H1 (cell line): ENCODE measurements around the gene VWA7. TPM values are rescaled to one million over a fixed set of nuclear protein-coding genes. Genes with fewer than 3 reads are reported as not detected.
A peak's percentile ranks its signal among the peaks of the same experiment; 100 is the strongest.

Experiments used
- CTCF ChIA-PET: fragments of 300-600 bp; sonication (Branson Sonifier 250); formaldehyde crosslinking; loops from one replicate; lab custom pipeline; 2021; ENCODE audit not compliant: partially characterized antibody; lab: Charles Lee
- POLR2A ChIA-PET: fragments of 300-600 bp; sonication (Branson Sonifier 250); formaldehyde crosslinking; loops from one replicate; lab custom pipeline; 2021; ENCODE audit warnings: inconsistent platforms; ENCODE audit not compliant: partially characterized antibody; lab: Charles Lee
- DNase-seq, 2 experiments: peaks; one replicate each; pipeline versions ENCODE4 v3.0.0 to v3.0.0-alpha.2; 2010 to 2022; ENCODE audit warnings: low spot score in 2 of 2, low read depth in 1 of 2, mixed read lengths in 1 of 2
- FAIRE-seq: peaks from 2 replicates; lab custom pipeline; 2011; peaks lifted over from hg19 to GRCh38; lab: Jason Lieb, UNC
- H2AFZ ChIP-seq: 2 replicates; pipeline ENCODE4 v1.8.1; 2012; ENCODE audit warnings: low read length, inconsistent platforms
- H2AK5ac ChIP-seq: 2 replicates; pipeline ENCODE4 v1.6.1; 2013; ENCODE audit warnings: low read depth, low read length
- H2BK120ac ChIP-seq: replicated peaks from 2 replicates; pipeline ENCODE3; 2013; ENCODE audit warnings: low read depth, low read length, inconsistent platforms
- H2BK12ac ChIP-seq: 2 replicates; pipeline ENCODE4 v1.6.1; 2013; ENCODE audit warnings: low read depth, low read length
- H2BK15ac ChIP-seq: 2 replicates; pipeline ENCODE4 v1.6.1; 2013; ENCODE audit warnings: low read length
- H2BK20ac ChIP-seq: 2 replicates; pipeline ENCODE4 v1.6.1; 2013; ENCODE audit warnings: low read length
- H2BK5ac ChIP-seq: 2 replicates; pipeline ENCODE4 v1.6.1; 2013; ENCODE audit warnings: low read depth, low read length
- H3K14ac ChIP-seq: 2 replicates; pipeline ENCODE4 v1.6.1; 2013; ENCODE audit warnings: inconsistent platforms; ENCODE audit not compliant: insufficient read length
- H3K18ac ChIP-seq: 2 replicates; pipeline ENCODE4 v1.6.1; 2013; ENCODE audit warnings: low read length; ENCODE audit errors: extremely low read depth
- H3K23ac ChIP-seq: 2 replicates; pipeline ENCODE4 v1.6.1; 2013; ENCODE audit warnings: inconsistent platforms; ENCODE audit not compliant: insufficient read length
- H3K23me2 ChIP-seq: 2 replicates; pipeline ENCODE4 v1.6.1; 2013; ENCODE audit warnings: low read depth, low read length
- H3K27ac ChIP-seq: 2 replicates; pipeline ENCODE4 v1.6.1; 2011; ENCODE audit warnings: low read depth, low read length, inconsistent platforms
- H3K27me3 ChIP-seq, 4 experiments: replicated peaks in 1 of 4; 1 replicate in 1 of 4; 2 replicates in 3 of 4; pipeline versions ENCODE4 v1.6.1 to v1.8.1; 2011 to 2013; ENCODE audit warnings: low read length in 3 of 4, mild to moderate bottlenecking in 3 of 4, inconsistent platforms in 2 of 4, mixed read lengths in 2 of 4, moderate library complexity in 1 of 4; ENCODE audit not compliant: control insufficient read depth in 3 of 4, insufficient read depth in 3 of 4; ENCODE audit errors: extremely low read depth in 1 of 4
- H3K36me3 ChIP-seq, 4 experiments: 2 replicates each; pipeline versions ENCODE4 v1.6.1 to v1.8.1; 2011 to 2013; ENCODE audit warnings: mild to moderate bottlenecking in 4 of 4, low read length in 3 of 4, moderate library complexity in 2 of 4, control low read depth in 1 of 4, inconsistent platforms in 1 of 4; ENCODE audit not compliant: insufficient read depth in 4 of 4, control insufficient read depth in 2 of 4
- H3K4ac ChIP-seq: replicated peaks from 2 replicates; pipeline ENCODE3; 2013; ENCODE audit warnings: low read length, low read depth, mixed read lengths, inconsistent platforms; ENCODE audit not compliant: insufficient read length
- H3K4me1 ChIP-seq, 4 experiments: replicated peaks in 1 of 4; 1 replicate in 1 of 4; 2 replicates in 3 of 4; pipeline versions ENCODE4 v1.6.1 to v1.8.1; 2011 to 2013; ENCODE audit warnings: low read length in 3 of 4, inconsistent platforms in 2 of 4, mixed read lengths in 1 of 4; ENCODE audit not compliant: insufficient read depth in 4 of 4, control insufficient read depth in 3 of 4
- H3K4me2 ChIP-seq, 2 experiments: 2 replicates each; pipeline versions ENCODE4 v1.6.1 to v1.8.1; 2011 to 2013; ENCODE audit warnings: low read depth in 2 of 2, low read length in 2 of 2, control low read depth in 1 of 2, inconsistent platforms in 1 of 2, mild to moderate bottlenecking in 1 of 2; ENCODE audit not compliant: insufficient read depth in 1 of 2
- H3K4me3 ChIP-seq, 4 experiments: fragments of 200-600, 300-600 bp in 1 of 4; sonication (generic), shearing (Covaris generic), sonication (Bioruptor Twin) in 1 of 4; 2 replicates each; pipeline versions ENCODE4 v1.5.1 to v1.8.1; 2011 to 2016; ENCODE audit warnings: low read length in 4 of 4, low read depth in 3 of 4, control low read depth in 2 of 4, inconsistent platforms in 2 of 4, mild to moderate bottlenecking in 2 of 4, mixed read lengths in 1 of 4, moderate library complexity in 1 of 4; ENCODE audit not compliant: insufficient read depth in 2 of 4; ENCODE audit errors: extremely low read depth in 1 of 4
- H3K56ac ChIP-seq: replicated peaks from 2 replicates; pipeline ENCODE3; 2013; ENCODE audit warnings: low read depth, mild to moderate bottlenecking, mixed read lengths, low read length, inconsistent platforms; ENCODE audit not compliant: insufficient read length
- H3K79me1 ChIP-seq: 2 replicates; pipeline ENCODE4 v1.6.1; 2013; ENCODE audit warnings: low read depth, low read length, control low read depth
- H3K79me2 ChIP-seq, 2 experiments: 2 replicates each; pipeline versions ENCODE4 v1.6.1 to v1.8.1; 2012 to 2013; ENCODE audit warnings: low read length in 2 of 2, mild to moderate bottlenecking in 2 of 2, inconsistent platforms in 1 of 2; ENCODE audit not compliant: insufficient read depth in 2 of 2, control insufficient read depth in 1 of 2
- H3K9ac ChIP-seq, 4 experiments: replicated peaks in 1 of 4; 1 replicate in 1 of 4; 2 replicates in 3 of 4; pipeline versions ENCODE4 v1.6.1 to v1.8.1; 2011 to 2013; ENCODE audit warnings: low read depth in 3 of 4, low read length in 3 of 4, control low read depth in 2 of 4, mild to moderate bottlenecking in 2 of 4, moderate library complexity in 2 of 4, inconsistent platforms in 1 of 4; ENCODE audit errors: extremely low read depth in 1 of 4
- H3K9me3 ChIP-seq, 2 experiments: 2 replicates each; pipeline versions ENCODE4 v1.6.1 to v1.8.1; 2012 to 2013; ENCODE audit warnings: mild to moderate bottlenecking in 2 of 2, moderate library complexity in 2 of 2, control low read depth in 1 of 2, inconsistent platforms in 1 of 2, low read depth in 1 of 2, low read length in 1 of 2, mixed read lengths in 1 of 2; ENCODE audit not compliant: insufficient read depth in 2 of 2
- H4K20me1 ChIP-seq, 2 experiments: replicated peaks in 1 of 2; 2 replicates each; pipeline versions ENCODE3 to v1.8.1; 2011 to 2013; ENCODE audit warnings: inconsistent platforms in 2 of 2, low read length in 2 of 2, mild to moderate bottlenecking in 1 of 2; ENCODE audit not compliant: insufficient read depth in 2 of 2, control insufficient read depth in 1 of 2
- H4K5ac ChIP-seq: 2 replicates; pipeline ENCODE4 v1.6.1; 2013; ENCODE audit warnings: low read length, low read depth, mixed read lengths, inconsistent platforms; ENCODE audit not compliant: insufficient read length
- H4K8ac ChIP-seq: 2 replicates; pipeline ENCODE4 v1.8.0; 2013; ENCODE audit warnings: mild to moderate bottlenecking, moderate library complexity, low read length, inconsistent platforms; ENCODE audit not compliant: insufficient read depth; ENCODE audit errors: extremely low read depth
- H4K91ac ChIP-seq: replicated peaks from 2 replicates; pipeline ENCODE3; 2013; ENCODE audit warnings: low read length, mixed read lengths, inconsistent platforms; ENCODE audit not compliant: insufficient read length
- ASH2L ChIP-seq: fragments of 200-600, 300-600 bp; sonication (generic); IDR thresholded peaks from one replicate; pipeline ENCODE4 v1.7.1; 2017; ENCODE audit warnings: low read length
- EP300 ChIP-seq, 2 experiments: IDR thresholded peaks; 1 replicate in 1 of 2; 2 replicates in 1 of 2; pipeline ENCODE4 v1.6.1; 2011 to 2012; ENCODE audit warnings: low read depth in 2 of 2, low read length in 2 of 2, mild to moderate bottlenecking in 2 of 2, borderline replicate concordance in 1 of 2, inconsistent platforms in 1 of 2, moderate library complexity in 1 of 2
- HDAC2 ChIP-seq, 2 experiments: fragments of 300-600 bp in 1 of 2; sonication (generic) in 1 of 2; IDR thresholded peaks; 2 replicates each; pipeline ENCODE4 v1.6.1; 2011 to 2012; ENCODE audit warnings: low read depth in 2 of 2, low read length in 2 of 2, mild to moderate bottlenecking in 2 of 2, moderate library complexity in 2 of 2, borderline replicate concordance in 1 of 2, inconsistent platforms in 1 of 2
- KDM5A ChIP-seq: fragments of 200-600 bp; IDR thresholded peaks from 2 replicates; pipeline ENCODE4 v1.7.1; 2012; ENCODE audit warnings: mild to moderate bottlenecking, low read length, inconsistent platforms, mixed read lengths
- POLR2A ChIP-seq, 2 experiments: IDR thresholded peaks; 1 replicate in 1 of 2; 2 replicates in 1 of 2; pipeline ENCODE4 v1.6.1; 2011; ENCODE audit warnings: low read depth in 2 of 2, low read length in 2 of 2, mild to moderate bottlenecking in 2 of 2; ENCODE audit errors: control extremely low read depth in 1 of 2
- SAP30 ChIP-seq: fragments of 300-600 bp; sonication (generic); IDR thresholded peaks from 2 replicates; pipeline ENCODE4 v1.7.1; 2012; ENCODE audit warnings: low read length, moderate library complexity, mild to moderate bottlenecking, inconsistent platforms; ENCODE audit not compliant: insufficient read depth, insufficient replicate concordance
- SIN3A ChIP-seq, 2 experiments: IDR thresholded peaks in 1 of 2; conservative IDR thresholded peaks in 1 of 2; 2 replicates each; pipeline ENCODE4 v1.6.1; 2011 to 2012; ENCODE audit warnings: low read length in 2 of 2, improper control_type of control experiment in 1 of 2, low read depth in 1 of 2, mild to moderate bottlenecking in 1 of 2
- SIX5 ChIP-seq: IDR thresholded peaks from 2 replicates; pipeline ENCODE4 v1.6.1; 2011; ENCODE audit warnings: mild to moderate bottlenecking, low read depth, low read length
- SP1 ChIP-seq: IDR thresholded peaks from 2 replicates; pipeline ENCODE4 v1.6.1; 2011; ENCODE audit warnings: low read depth, low read length
- SRF ChIP-seq: IDR thresholded peaks from 2 replicates; pipeline ENCODE4 v1.6.1; 2011; ENCODE audit warnings: mild to moderate bottlenecking, low read depth, low read length, moderate library complexity
- TAF1 ChIP-seq: IDR thresholded peaks from 2 replicates; pipeline ENCODE4 v1.6.1; 2011; ENCODE audit warnings: mild to moderate bottlenecking, low read depth, low read length
- whole genome bisulfite sequencing, 2 experiments: shearing (Covaris generic) in 1 of 2; methylation state at CpG; one replicate each; pipeline versions ENCODE4 v1.1.6 to v1.1.7; 2013 to 2015; ENCODE audit warnings: low lambda C conversion rate in 2 of 2, mixed read lengths in 2 of 2, inconsistent platforms in 1 of 2, low coverage in 1 of 2, missing lambda C conversion rate in 1 of 2; ENCODE audit not compliant: insufficient replicate concordance in 2 of 2, insufficient coverage in 1 of 2, insufficient read length in 1 of 2; ENCODE audit errors: extremely low coverage in 1 of 2, missing lambda C conversion rate in 1 of 2; 5-methylcytosine and 5-hydroxymethylcytosine counted together
- polyA plus RNA-seq, 7 experiments: library from polyadenylated mRNA; depleted of rRNA in 3 of 7; stranded (reverse) in 5 of 7; unstranded in 2 of 7; fragments of >200 nt in 5 of 7; fragments of 200-250 nt in 2 of 7; gene quantifications; 1 replicate in 5 of 7; 2 replicates in 1 of 7; 4 replicates in 1 of 7; pipeline versions ENCODE4 v1.2.1 to v1.2.3, GENCODE V29; 2011 to 2013; ENCODE audit warnings: missing spikeins in 2 of 7, mixed read lengths in 2 of 7
- total RNA-seq: library from RNA; stranded (reverse); fragmentation: NEBNext Ultra II Directional; extraction: Animal tissue kit (Norgen Biotek cat#: 25700); gene quantifications from 2 replicates; pipeline ENCODE4 v1.2.1, GENCODE V29; 2021

Gene VWA7
- total and polyA plus RNA-seq, 2 of the 8 experiments (the other 6 are each of a cell fraction or from before 2014, with no cell fraction given) = 0.82 to 2.1 TPM

DNA sequence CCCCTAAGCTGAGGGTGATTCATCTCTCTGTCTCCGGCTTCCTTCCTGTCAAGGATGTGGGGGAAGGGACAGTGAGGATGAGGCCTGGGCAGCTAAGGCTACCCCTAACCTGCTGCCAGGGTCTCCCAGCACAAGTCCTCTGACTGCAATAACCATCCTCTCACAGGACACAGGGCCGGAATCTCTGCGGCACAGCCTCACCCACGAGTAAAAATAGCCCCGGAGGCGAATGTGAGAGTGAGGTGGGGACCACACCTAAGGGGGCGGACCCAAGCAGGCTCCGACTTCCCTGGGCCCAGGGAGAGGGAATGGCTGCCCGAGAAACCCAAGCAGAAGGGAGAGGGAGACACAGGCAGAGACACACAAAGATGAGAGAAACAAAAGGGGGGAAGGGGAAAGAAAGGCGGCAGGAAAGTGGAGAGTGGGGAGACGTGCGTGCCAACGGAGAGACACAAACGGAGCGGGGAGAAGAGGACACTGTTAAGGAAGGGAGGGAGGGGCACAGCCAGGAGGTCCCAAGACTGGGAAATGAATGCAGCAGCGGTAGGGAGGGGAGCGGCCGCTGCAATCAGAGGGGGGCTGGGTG, 42.2 kb downstream of the VWA7 start:
- H3K4me1 ChIP-seq = peaks cover 22 to 32% (median 25%) of the 10 kb centered on the region in 4 experiments
- H3K27me3 ChIP-seq = no peaks in the 10 kb centered on the region
- no peak overlapping the region for H3K14ac ChIP-seq
- peaks cover 0 to 26% of the 10 kb centered on the region in 2 experiments; a peak in 2 of 4 replicates for H3K79me2 ChIP-seq
- DNase-seq (peak; percentile 56 to 74), FAIRE-seq (no peak)
- ChIA-PET POLR2A (interaction anchor here (0.6 to 8.7 kb wide), 29 partner anchors 10 to 346 kb away, joined by 3 to 73 read pairs (median 4); partner anchors contain the start of genes CSNK2B, DDX39B, GPANK1 and LY6G6C), CTCF (interaction anchor here (0.6 to 5.6 kb wide), 11 partner anchors 10 to 287 kb away, joined by 3 to 23 read pairs (median 3); no protein-coding TSS in a partner anchor)
- peak overlapping the region; percentile 78 to 99 for H3K4me2 ChIP-seq
- H3K36me3 ChIP-seq = peaks cover 10 to 30% (median 21%) of the 10 kb centered on the region in 4 experiments
- WGBS, 2 experiments = 3% methylated on average over 17 of the region's 18 CpGs; no CpG with 5 or more reads in 1 of the 2 experiments
- H3K79me1 ChIP-seq = peaks cover 8% of the 10 kb centered on the region; the same call in 1 of the 2 replicates
- H2BK20ac ChIP-seq = 0 out of 2 replicates have a peak overlapping the region, but pooled peaks have one; percentile 61
- no peaks in the 10 kb centered on the region for H3K9me3 ChIP-seq
- no peak overlapping the region for H3K4ac ChIP-seq
- H4K91ac ChIP-seq = no peak overlapping the region
- peak overlapping the region; percentile 25 for H3K27ac ChIP-seq
- no peak overlapping the region for H2AFZ ChIP-seq
- peak overlapping the region; percentile 42; the same call in 1 of the 2 replicates for H4K8ac ChIP-seq
- H3K23me2 ChIP-seq = peaks cover 20% of the 10 kb centered on the region
- H3K23ac ChIP-seq = no peak overlapping the region
- no peak overlapping the region for H2AK5ac ChIP-seq
- no peak overlapping the region for H4K5ac ChIP-seq
- no peak overlapping the region for H2BK120ac ChIP-seq
- H2BK15ac ChIP-seq = peak overlapping the region; percentile 54; the same call in 1 of the 2 replicates
- peak overlapping the region in 3 of 4 experiments; percentile 40 to 77 (median 63); a peak in 6 of 7 replicates for H3K9ac ChIP-seq
- H3K56ac ChIP-seq = no peak overlapping the region
- H2BK5ac ChIP-seq = peak overlapping the region; percentile 97
- H3K18ac ChIP-seq = peak overlapping the region; percentile 71; the same call in 1 of the 2 replicates
- 0 out of 2 replicates have a peak overlapping the region, but pooled peaks have one; percentile 1 for H2BK12ac ChIP-seq
- H3K4me3 ChIP-seq = peak overlapping the region; percentile 82 to 98 (median 92)
- H4K20me1 ChIP-seq = peaks cover 4 to 5% of the 10 kb centered on the region in 2 experiments
- TF ChIP-seq SAP30 (peak; percentile 88), SP1 (peak; percentile 72; the same call in 1 of the 2 replicates), POLR2A (IDR thresholded peaks at IDR 0.05; ENCODE audit: control extremely low read depth in 1 of 2, low read depth in 2 of 2, low read length in 2 of 2) (peak in 1 of 2 experiments; percentile 43; a peak in 1 of 3 replicates), SRF (no peak), EP300 (IDR thresholded peaks at IDR 0.05; ENCODE audit: borderline replicate concordance in 1 of 2, low read depth in 2 of 2, low read length in 2 of 2) (peak in 1 of 2 experiments; percentile 47; a peak in 1 of 3 replicates), SIX5 (no peak), SIN3A (conservative IDR thresholded peaks at IDR 0.05 in 1 of 2, IDR thresholded peaks at IDR 0.05 in 1 of 2; ENCODE audit: low read depth in 1 of 2, low read length in 2 of 2) (peak; percentile 93 to 94; a peak in 3 of 4 replicates), ASH2L (peak; percentile 18), TAF1 (0 out of 2 replicates have a peak, but pooled peaks have one; percentile 24), KDM5A (no peak), HDAC2 (IDR thresholded peaks at IDR 0.05; ENCODE audit: borderline replicate concordance in 1 of 2, low read depth in 2 of 2, low read length in 2 of 2) (peak; percentile 61 to 77; a peak in 3 of 4 replicates)
